ENCODE results near the gene GMNN. TPM values are rescaled to one million over a fixed set of nuclear protein-coding genes. Genes with fewer than 3 reads are reported as not detected.

The GMNN gene
- total RNA-seq, 6 donors from 2014 or later = 6.5 to 10.3 (median 8.9) TPM

GRCh38 chr6:24797596-24798216, 23.0 kb downstream of the GMNN start:
- Histone ChIP-seq H3K9me3 (no peaks in the 10 kb centered on the region), H3K4me3 (no peak overlapping the region), H3K36me3 (no peaks in the 10 kb centered on the region), H3K4me1 (no peaks in the 10 kb centered on the region), H3K27ac (no peak overlapping the region), H3K27me3 (no peaks in the 10 kb centered on the region)
- TF ChIP-seq, protein P1, sequence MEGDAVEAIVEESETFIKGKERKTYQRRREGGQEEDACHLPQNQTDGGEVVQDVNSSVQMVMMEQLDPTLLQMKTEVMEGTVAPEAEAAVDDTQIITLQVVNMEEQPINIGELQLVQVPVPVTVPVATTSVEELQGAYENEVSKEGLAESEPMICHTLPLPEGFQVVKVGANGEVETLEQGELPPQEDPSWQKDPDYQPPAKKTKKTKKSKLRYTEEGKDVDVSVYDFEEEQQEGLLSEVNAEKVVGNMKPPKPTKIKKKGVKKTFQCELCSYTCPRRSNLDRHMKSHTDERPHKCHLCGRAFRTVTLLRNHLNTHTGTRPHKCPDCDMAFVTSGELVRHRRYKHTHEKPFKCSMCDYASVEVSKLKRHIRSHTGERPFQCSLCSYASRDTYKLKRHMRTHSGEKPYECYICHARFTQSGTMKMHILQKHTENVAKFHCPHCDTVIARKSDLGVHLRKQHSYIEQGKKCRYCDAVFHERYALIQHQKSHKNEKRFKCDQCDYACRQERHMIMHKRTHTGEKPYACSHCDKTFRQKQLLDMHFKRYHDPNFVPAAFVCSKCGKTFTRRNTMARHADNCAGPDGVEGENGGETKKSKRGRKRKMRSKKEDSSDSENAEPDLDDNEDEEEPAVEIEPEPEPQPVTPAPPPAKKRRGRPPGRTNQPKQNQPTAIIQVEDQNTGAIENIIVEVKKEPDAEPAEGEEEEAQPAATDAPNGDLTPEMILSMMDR (IDR thresholded peaks at IDR 0.05) = no peak
- TF ChIP-seq EP300 (IDR thresholded peaks at IDR 0.05) (no peak), POLR2AphosphoS5 (IDR thresholded peaks at IDR 0.05) (no peak), POLR2A (IDR thresholded peaks at IDR 0.05) (no peak)
- ATAC-seq (ENCODE audit: low FRiP score in 2 of 2) = no peak
- no peak for DNase-seq
- 78 to 81% methylated on average over 6 of the region's 6 CpGs for WGBS, 2 donors

DNA sequence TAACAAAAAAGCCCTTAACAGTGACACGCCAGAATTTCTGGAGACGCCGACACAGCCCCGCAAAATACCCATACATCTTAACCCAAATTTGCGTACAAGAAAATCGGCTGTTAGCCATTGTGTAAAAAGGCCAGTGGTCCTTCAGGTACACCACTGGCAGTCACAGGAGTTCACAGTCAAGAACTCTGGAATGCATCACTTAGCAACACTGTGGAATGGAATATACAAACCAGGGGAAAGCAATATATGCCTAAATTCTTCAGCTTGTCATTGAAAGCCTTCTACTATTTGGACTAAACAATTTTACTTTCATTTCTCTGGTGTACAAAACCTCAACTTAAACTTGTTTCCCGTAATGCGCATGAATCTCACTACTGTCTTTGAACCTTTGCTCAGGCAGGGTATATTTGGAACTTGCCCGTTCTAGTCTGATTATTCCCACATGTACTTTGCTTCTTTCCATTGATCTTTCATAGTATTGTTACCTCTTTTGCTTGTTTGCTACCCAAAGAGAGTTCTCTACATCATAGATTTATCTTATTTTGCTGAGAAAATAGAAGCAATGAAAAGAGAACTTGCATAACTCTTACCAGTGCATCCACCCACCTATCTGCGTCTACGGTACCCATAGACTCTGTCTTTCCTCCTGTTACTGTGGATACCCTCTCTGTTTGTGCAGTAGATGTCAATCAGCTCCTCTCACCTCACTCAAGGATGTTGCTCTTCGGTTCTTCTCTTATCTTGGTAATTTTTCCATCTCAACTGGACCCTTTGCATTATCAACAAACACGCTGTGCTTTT, 24.2 kb downstream of the GMNN start, which contains the start of gene ARMH2:
TSS of gene ARMH2 (minus strand) at position 178 of the 801 bp plus-strand sequence. CDS start at position 118, 60 bp downstream.
- no peaks in the 10 kb centered on the region for H3K27me3 ChIP-seq
- no peak within 1 kb of the TSS for H3K27ac ChIP-seq
- peaks cover 0 to 4% (median 0%) of the 10 kb centered on the region in 4 donors for H3K36me3 ChIP-seq
- TF ChIP-seq EP300 (IDR thresholded peaks at IDR 0.05) = no peak
- no peak for TF ChIP-seq POLR2AphosphoS5 (IDR thresholded peaks at IDR 0.05)
- TF ChIP-seq, protein P1 (IDR thresholded peaks at IDR 0.05) = no peak
- no peak for TF ChIP-seq POLR2A (IDR thresholded peaks at IDR 0.05)
- no peaks in the 10 kb centered on the region for H3K4me1 ChIP-seq
- no peaks in the 10 kb centered on the region for H3K9me3 ChIP-seq
- H3K4me3 ChIP-seq = no peak within 1 kb of the TSS
- WGBS, 2 donors = 82 to 83% methylated on average over 13 of the region's 13 CpGs
- ATAC-seq (ENCODE audit: low FRiP score in 2 of 2) = no peak
- DNase-seq = no peak

DNA sequence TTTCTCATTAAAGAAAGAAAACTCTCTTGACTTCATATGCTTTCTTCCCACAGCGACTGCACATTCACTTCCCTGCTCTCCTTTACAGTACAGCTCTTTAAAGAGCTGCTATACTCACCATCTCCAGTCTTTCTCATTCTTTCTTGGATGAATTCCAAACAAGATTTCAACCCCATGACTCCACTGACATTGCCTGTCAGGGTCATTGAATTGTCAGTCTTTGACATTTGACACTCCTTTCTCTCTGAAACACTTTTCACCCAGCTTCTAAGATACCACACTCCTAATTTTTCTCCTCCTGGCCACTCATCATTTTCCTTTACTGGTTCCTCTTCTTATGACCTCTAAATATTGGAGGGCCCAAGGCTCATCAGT, 24.8 kb downstream of the GMNN start:
- ATAC-seq (ENCODE audit: low FRiP score in 2 of 2) (no peak), DNase-seq (no peak)
- H3K9me3 ChIP-seq = no peaks in the 10 kb centered on the region
- H3K36me3 ChIP-seq = peaks cover 0 to 4% (median 0%) of the 10 kb centered on the region in 4 donors
- H3K27me3 ChIP-seq = no peaks in the 10 kb centered on the region
- no peak overlapping the region for H3K4me3 ChIP-seq
- WGBS, 2 donors = 73 to 100% methylated on average over 1 of the region's 1 CpG
- no peaks in the 10 kb centered on the region for H3K4me1 ChIP-seq
- TF ChIP-seq POLR2AphosphoS5 (IDR thresholded peaks at IDR 0.05) (no peak), POLR2A (IDR thresholded peaks at IDR 0.05) (no peak), EP300 (IDR thresholded peaks at IDR 0.05) (no peak)
- TF ChIP-seq, protein P1 (IDR thresholded peaks at IDR 0.05) = no peak
- no peak overlapping the region for H3K27ac ChIP-seq

DNA sequence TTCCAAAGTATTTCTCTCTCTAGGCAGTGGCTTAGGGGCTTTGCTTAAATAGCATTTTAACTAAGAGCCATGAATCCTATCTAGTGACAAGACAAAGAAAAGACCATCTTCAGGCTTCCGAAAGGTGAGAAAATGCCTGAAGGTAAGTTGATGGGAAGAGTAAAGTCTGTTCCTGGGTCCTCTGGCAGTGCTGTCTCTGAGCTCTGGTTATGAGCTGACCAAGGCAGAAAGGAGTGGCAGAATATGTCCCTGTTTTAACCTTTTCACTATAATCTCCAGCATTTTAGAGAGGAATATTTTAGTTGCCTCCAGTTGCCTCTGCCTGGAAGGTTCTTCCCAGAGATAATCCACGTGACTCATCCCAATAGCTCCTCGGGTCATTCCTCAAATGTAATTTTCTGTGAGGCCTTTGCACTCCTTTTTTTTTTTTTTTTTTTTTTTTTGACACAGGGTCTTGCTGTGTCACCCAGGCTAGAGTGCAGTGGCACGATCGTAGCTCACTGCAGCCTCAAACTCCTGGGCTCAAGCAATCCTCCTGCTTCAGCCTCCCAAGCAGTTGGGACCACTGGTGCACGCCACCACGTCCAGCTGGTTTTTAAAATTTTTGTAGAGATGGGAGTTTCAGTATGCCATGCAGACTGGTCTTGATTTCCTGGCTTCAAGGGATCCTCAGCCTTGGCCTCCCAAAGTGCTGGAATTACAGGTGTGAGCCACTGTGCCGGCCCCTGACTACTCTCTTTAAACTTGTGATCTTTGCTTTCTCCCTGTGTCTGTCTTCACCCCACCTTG, 27.7 kb downstream of the GMNN start:
- TF ChIP-seq POLR2A (IDR thresholded peaks at IDR 0.05) (no peak), POLR2AphosphoS5 (IDR thresholded peaks at IDR 0.05) (no peak), EP300 (IDR thresholded peaks at IDR 0.05) (no peak)
- TF ChIP-seq, protein P1 (IDR thresholded peaks at IDR 0.05) = no peak
- no peak for ATAC-seq (ENCODE audit: low FRiP score in 2 of 2)
- H3K27me3 ChIP-seq = no peaks in the 10 kb centered on the region
- DNase-seq = no peak
- no peaks in the 10 kb centered on the region for H3K9me3 ChIP-seq
- no peaks in the 10 kb centered on the region for H3K4me1 ChIP-seq
- peaks cover 0 to 29% (median 2%) of the 10 kb centered on the region in 4 donors for H3K36me3 ChIP-seq
- 85 to 91% methylated on average over 8 of the region's 8 CpGs for WGBS, 2 donors
- H3K27ac ChIP-seq = no peak overlapping the region
- no peak overlapping the region for H3K4me3 ChIP-seq

All from upper lobe of left lung (tissue), 6 donors.